Measurements from ENCODE around the gene GOPC.

- TF ChIP-seq SPI1 (IDR thresholded peaks at IDR 0.05; ENCODE audit: borderline replicate concordance, low read depth) (no peak), CTCF (IDR thresholded peaks at IDR 0.05; ENCODE audit: insufficient read depth, low read length) (no peak)
These were observed 70.2 kb downstream of the GOPC start for GRCh38 chr6:117531809-117532725.
